Activated naive CD8-positive, alpha-beta T cell treated with anti-CD3 and anti-CD28 coated beads for 36 hours (primary cell): Measurements from ENCODE around the gene C1QTNF5. TPM values are rescaled to one million over a fixed set of nuclear protein-coding genes. Genes with fewer than 3 reads are reported as not detected.

Experiments
- DNase-seq: peaks from one replicate; pipeline ENCODE4 v3.0.0; 2021
- H3K27ac Mint-ChIP-seq: one replicate; pipeline ENCODE4 v1.8.0; 2022; ENCODE audit warnings: mild to moderate bottlenecking, moderate library complexity, mixed read lengths
- H3K27me3 Mint-ChIP-seq: one replicate; pipeline ENCODE4 v1.8.0; 2022; ENCODE audit warnings: mild to moderate bottlenecking, mixed read lengths
- H3K36me3 Mint-ChIP-seq: one replicate; pipeline ENCODE4 v1.8.0; 2021; ENCODE audit warnings: mild to moderate bottlenecking, mixed read lengths
- H3K4me1 Mint-ChIP-seq: one replicate; pipeline ENCODE4 v1.8.0; 2021; ENCODE audit warnings: mixed read lengths
- H3K4me3 Mint-ChIP-seq: one replicate; pipeline ENCODE4 v1.8.0; 2022; ENCODE audit warnings: mild to moderate bottlenecking, moderate library complexity, mixed read lengths
- H3K9me3 Mint-ChIP-seq: one replicate; pipeline ENCODE4 v1.8.0; 2022; ENCODE audit warnings: mixed read lengths
- total RNA-seq, 2 experiments: library from RNA; stranded (reverse); gene quantifications; one replicate each; pipeline ENCODE4 v1.2.3, GENCODE V29; 2021

Gene C1QTNF5
- total RNA-seq, 2 experiments from 2014 or later: not detected

- H3K27ac Mint-ChIP-seq: no peak overlapping the region
Measured at GRCh38 chr11:119338318-119338890, 2.3 kb downstream of the C1QTNF5 start.

GRCh38 chr11:119337581-119338317 lies 2.9 kb downstream of the C1QTNF5 start:
- Mint-ChIP-seq H3K4me3 (no peak overlapping the region), H3K9me3 (no peaks in the 10 kb centered on the region), H3K27ac (no peak overlapping the region), H3K27me3 (peaks cover 30% of the 10 kb centered on the region), H3K36me3 (peaks cover 12% of the 10 kb centered on the region), H3K4me1 (peaks cover 33% of the 10 kb centered on the region)
- no peak for DNase-seq

More at GRCh38 chr11:119338318-119338890, 2.3 kb downstream of the C1QTNF5 start:
- Mint-ChIP-seq H3K36me3 (peaks cover 12% of the 10 kb centered on the region), H3K4me3 (no peak overlapping the region), H3K4me1 (peaks cover 31% of the 10 kb centered on the region), H3K9me3 (no peaks in the 10 kb centered on the region), H3K27me3 (peaks cover 37% of the 10 kb centered on the region)
- peak; percentile 65 for DNase-seq

GRCh38 chr11:119336744-119337469 lies 3.8 kb downstream of the C1QTNF5 start:
- Mint-ChIP-seq H3K4me1 (peaks cover 33% of the 10 kb centered on the region), H3K4me3 (no peak overlapping the region), H3K36me3 (peaks cover 12% of the 10 kb centered on the region), H3K27me3 (peaks cover 28% of the 10 kb centered on the region), H3K9me3 (no peaks in the 10 kb centered on the region), H3K27ac (no peak overlapping the region)
- no peak for DNase-seq

GRCh38 chr11:119335655-119336543 lies 4.8 kb downstream of the C1QTNF5 start:
- peaks cover 12% of the 10 kb centered on the region for H3K36me3 Mint-ChIP-seq
- H3K4me1 Mint-ChIP-seq: peaks cover 29% of the 10 kb centered on the region
- H3K27me3 Mint-ChIP-seq: peaks cover 18% of the 10 kb centered on the region
- H3K27ac Mint-ChIP-seq: no peak overlapping the region
- no peaks in the 10 kb centered on the region for H3K9me3 Mint-ChIP-seq
- H3K4me3 Mint-ChIP-seq: peak overlapping the region; percentile 100
- no peak for DNase-seq

- H3K4me1 Mint-ChIP-seq: peaks cover 29% of the 10 kb centered on the region
Measured at GRCh38 chr11:119335091-119335654, 5.5 kb downstream of the C1QTNF5 start.

GRCh38 chr11:119334174-119334930 lies 6.3 kb downstream of the C1QTNF5 start, which contains the start of gene RNF26:
RNF26 (plus strand) TSS chr11:119334527; CDS start chr11:119335123, 596 bp downstream.
- H3K4me3 Mint-ChIP-seq: peak within 1 kb of the TSS; percentile 100
- peaks cover 28% of the 10 kb centered on the region for H3K4me1 Mint-ChIP-seq
- H3K9me3 Mint-ChIP-seq: no peaks in the 10 kb centered on the region
- H3K27ac Mint-ChIP-seq: peak within 1 kb of the TSS; percentile 96
- peak; percentile 91 for DNase-seq
- peaks cover 12% of the 10 kb centered on the region for H3K36me3 Mint-ChIP-seq
- H3K27me3 Mint-ChIP-seq: peaks cover 16% of the 10 kb centered on the region

More at GRCh38 chr11:119335091-119335654, 5.5 kb downstream of the C1QTNF5 start:
- peaks cover 19% of the 10 kb centered on the region for H3K27me3 Mint-ChIP-seq
- peak overlapping the region; percentile 100 for H3K4me3 Mint-ChIP-seq
- H3K9me3 Mint-ChIP-seq: no peaks in the 10 kb centered on the region
- DNase-seq: no peak
- peaks cover 12% of the 10 kb centered on the region for H3K36me3 Mint-ChIP-seq
- H3K27ac Mint-ChIP-seq: peak overlapping the region; percentile 96

GRCh38 chr11:119332111-119332765 lies 8.4 kb downstream of the C1QTNF5 start:
- Mint-ChIP-seq H3K27me3 (peaks cover 5% of the 10 kb centered on the region), H3K4me3 (no peak overlapping the region), H3K27ac (no peak overlapping the region), H3K9me3 (no peaks in the 10 kb centered on the region), H3K36me3 (peaks cover 5% of the 10 kb centered on the region), H3K4me1 (peaks cover 20% of the 10 kb centered on the region)
- DNase-seq: no peak

GRCh38 chr11:119330237-119330636 lies 10.4 kb downstream of the C1QTNF5 start:
- Mint-ChIP-seq H3K9me3 (no peaks in the 10 kb centered on the region), H3K27ac (no peak overlapping the region), H3K4me1 (peaks cover 7% of the 10 kb centered on the region), H3K4me3 (no peak overlapping the region), H3K27me3 (peaks cover 5% of the 10 kb centered on the region), H3K36me3 (peaks cover 1% of the 10 kb centered on the region)
- DNase-seq: no peak

GRCh38 chr11:119329320-119329719 lies 11.4 kb downstream of the C1QTNF5 start:
- peaks cover 5% of the 10 kb centered on the region for H3K27me3 Mint-ChIP-seq
- DNase-seq: no peak
- H3K4me3 Mint-ChIP-seq: no peak overlapping the region
- H3K9me3 Mint-ChIP-seq: no peaks in the 10 kb centered on the region
- peaks cover 4% of the 10 kb centered on the region for H3K4me1 Mint-ChIP-seq
- no peak overlapping the region for H3K27ac Mint-ChIP-seq
- H3K36me3 Mint-ChIP-seq: no peaks in the 10 kb centered on the region

- DNase-seq: no peak
- no peaks in the 10 kb centered on the region for H3K9me3 Mint-ChIP-seq
- no peak overlapping the region for H3K4me3 Mint-ChIP-seq
- H3K27ac Mint-ChIP-seq: no peak overlapping the region
- H3K36me3 Mint-ChIP-seq: no peaks in the 10 kb centered on the region
- peaks cover 6% of the 10 kb centered on the region for H3K27me3 Mint-ChIP-seq
- H3K4me1 Mint-ChIP-seq: peaks cover 18% of the 10 kb centered on the region
Measured at GRCh38 chr11:119324189-119324588, 16.5 kb downstream of the C1QTNF5 start.

GRCh38 chr11:119323532-119324033 lies 17.1 kb downstream of the C1QTNF5 start:
- Mint-ChIP-seq H3K9me3 (no peaks in the 10 kb centered on the region), H3K36me3 (no peaks in the 10 kb centered on the region), H3K4me3 (no peak overlapping the region)

GRCh38 chr11:119322921-119323531 lies 17.7 kb downstream of the C1QTNF5 start:
- Mint-ChIP-seq H3K36me3 (no peaks in the 10 kb centered on the region), H3K27me3 (peaks cover 11% of the 10 kb centered on the region), H3K9me3 (no peaks in the 10 kb centered on the region), H3K4me3 (no peak overlapping the region), H3K4me1 (peaks cover 21% of the 10 kb centered on the region), H3K27ac (no peak overlapping the region)
- no peak for DNase-seq

More at GRCh38 chr11:119323532-119324033, 17.1 kb downstream of the C1QTNF5 start:
- no peak overlapping the region for H3K27ac Mint-ChIP-seq
- peak; percentile 74 for DNase-seq
- peaks cover 9% of the 10 kb centered on the region for H3K27me3 Mint-ChIP-seq
- peaks cover 21% of the 10 kb centered on the region for H3K4me1 Mint-ChIP-seq

GRCh38 chr11:119322360-119322739 lies 18.3 kb downstream of the C1QTNF5 start:
- H3K4me3 Mint-ChIP-seq: no peak overlapping the region
- no peak overlapping the region for H3K27ac Mint-ChIP-seq

More at GRCh38 chr11:119322360-119322739, 18.3 kb downstream of the C1QTNF5 start:
- Mint-ChIP-seq H3K4me1 (peaks cover 21% of the 10 kb centered on the region), H3K36me3 (no peaks in the 10 kb centered on the region), H3K27me3 (peaks cover 17% of the 10 kb centered on the region), H3K9me3 (no peaks in the 10 kb centered on the region)
- DNase-seq: no peak
